Inferior parietal cortex (tissue), 1 donor: ENCODE measurements around the gene CHCHD6.

Source experiments
- DNase-seq: peaks from one replicate; pipeline ENCODE4 v3.0.0-alpha.2; 2016; ENCODE audit errors: extremely low spot score

CHCHD6 gene

GRCh38 chr3:126939733-126940132 lies 235.7 kb downstream of the CHCHD6 start:
- DNase-seq = no peak

- DNase-seq = no peak
Observed at GRCh38 chr3:126941721-126942270, 237.8 kb downstream of the CHCHD6 start.

- no peak for DNase-seq
Observed at GRCh38 chr3:126944089-126944965, 240.3 kb downstream of the CHCHD6 start.

- DNase-seq = no peak
Observed at GRCh38 chr3:126945171-126945721, 241.2 kb downstream of the CHCHD6 start.

GRCh38 chr3:126945891-126946290 lies 241.9 kb downstream of the CHCHD6 start:
- no peak for DNase-seq

- DNase-seq = no peak
Observed at GRCh38 chr3:126946405-126946804, 242.4 kb downstream of the CHCHD6 start.

GRCh38 chr3:126947429-126947828 lies 243.4 kb downstream of the CHCHD6 start:
- DNase-seq = no peak

- no peak for DNase-seq
Observed at GRCh38 chr3:126948980-126949535, 245.0 kb downstream of the CHCHD6 start.

GRCh38 chr3:126951561-126951960 lies 247.5 kb downstream of the CHCHD6 start:
- no peak for DNase-seq

- DNase-seq = no peak
Observed at GRCh38 chr3:126952261-126952982, 248.4 kb downstream of the CHCHD6 start.

- DNase-seq = no peak
Observed at GRCh38 chr3:126952983-126953660, 249.1 kb downstream of the CHCHD6 start.

- no peak for DNase-seq
Observed at GRCh38 chr3:126954141-126954842, 250.3 kb downstream of the CHCHD6 start.

- DNase-seq = no peak
Observed at GRCh38 chr3:126955004-126955790, 251.2 kb downstream of the CHCHD6 start.

GRCh38 chr3:126956361-126956760 lies 252.3 kb downstream of the CHCHD6 start:
- no peak for DNase-seq

GRCh38 chr3:126956866-126957650 lies 253.0 kb downstream of the CHCHD6 start:
- DNase-seq = no peak

- no peak for DNase-seq
Observed at GRCh38 chr3:126957776-126958637, 254.0 kb downstream of the CHCHD6 start.

- DNase-seq = no peak
Observed at GRCh38 chr3:126958638-126959085, 254.6 kb downstream of the CHCHD6 start.
